Endothelial cell of umbilical vein (primary cell): ENCODE measurements around the gene ZFHX2. TPM values are rescaled to one million over a fixed set of nuclear protein-coding genes. Genes with fewer than 3 reads are reported as not detected.

ENCODE experiments used
- BruUV-seq: library from RNA; stranded (reverse); fragments of 400-500 nt; replicated peaks from 2 replicates; lab custom pipeline; 2021; lab: Mats Ljungman, UMichigan
- CTCF ChIA-PET: fragments of 300-600, 350-600 bp; sonication (Branson Sonifier 250); formaldehyde crosslinking; loops from one replicate; lab custom pipeline; 2021; ENCODE audit warnings: antibody characterized with exemption, inconsistent platforms; lab: Charles Lee
- POLR2A ChIA-PET: fragments of 300-600, 350-600 bp; sonication (Branson Sonifier 250); formaldehyde crosslinking; loops from one replicate; lab custom pipeline; 2021; ENCODE audit warnings: antibody characterized with exemption, inconsistent platforms; lab: Charles Lee
- DNase-seq: peaks from one replicate; pipeline ENCODE4 v3.0.0-alpha.2; 2011; ENCODE audit warnings: low read depth, low spot score
- FAIRE-seq: peaks from 2 replicates; lab custom pipeline; 2011; peaks lifted over from hg19 to GRCh38; lab: Jason Lieb, UNC
- H2AFZ ChIP-seq: 2 replicates; pipeline ENCODE4 v1.6.0; 2012; ENCODE audit warnings: low read depth, low read length, control low read depth, inconsistent platforms
- H3K27ac ChIP-seq: 2 replicates; pipeline ENCODE4 v1.5.1; 2011; ENCODE audit warnings: low read depth, mild to moderate bottlenecking, control low read depth, low read length, moderate library complexity; ENCODE audit not compliant: insufficient read depth
- H3K27me3 ChIP-seq, 2 experiments: 2 replicates each; pipeline versions ENCODE4 v1.6.0 to v1.6.1; 2011; ENCODE audit warnings: low read length in 2 of 2, mixed read lengths in 1 of 2; ENCODE audit not compliant: control insufficient read depth in 2 of 2, insufficient read depth in 2 of 2
- H3K36me3 ChIP-seq, 2 experiments: 2 replicates in 1 of 2; 3 replicates in 1 of 2; pipeline ENCODE4 v1.5.1; 2011; ENCODE audit warnings: low read length in 2 of 2, mild to moderate bottlenecking in 1 of 2, moderate library complexity in 1 of 2; ENCODE audit not compliant: control insufficient read depth in 2 of 2, insufficient read depth in 2 of 2; ENCODE audit errors: extremely low read depth in 1 of 2
- H3K4me1 ChIP-seq: 3 replicates; pipeline ENCODE4 v1.5.1; 2011; ENCODE audit warnings: mild to moderate bottlenecking, low read length; ENCODE audit not compliant: control insufficient read depth, insufficient read depth; ENCODE audit errors: extremely low read depth
- H3K4me2 ChIP-seq: 2 replicates; pipeline ENCODE4 v1.6.1; 2011; ENCODE audit warnings: low read length, control low read depth, mixed read lengths; ENCODE audit not compliant: insufficient read depth
- H3K4me3 ChIP-seq, 3 experiments: fragments of 200-600 bp in 1 of 3; sonication (generic), shearing (Covaris generic) in 1 of 3; replicated peaks in 1 of 3; 2 replicates each; pipeline ENCODE4 v1.5.1; 2011 to 2016; ENCODE audit warnings: control low read depth in 3 of 3, low read length in 3 of 3, mild to moderate bottlenecking in 2 of 3, inconsistent platforms in 1 of 3, low read depth in 1 of 3, moderate library complexity in 1 of 3; ENCODE audit not compliant: insufficient read depth in 1 of 3
- H3K79me2 ChIP-seq: 2 replicates; pipeline ENCODE4 v1.6.0; 2012; ENCODE audit warnings: low read length, inconsistent platforms; ENCODE audit not compliant: control insufficient read depth, insufficient read depth
- H3K9ac ChIP-seq: replicated peaks from 2 replicates; pipeline ENCODE3; 2011; ENCODE audit warnings: low read length, control low read depth; ENCODE audit not compliant: insufficient read depth; ENCODE audit errors: extremely low read depth
- H3K9me1 ChIP-seq: replicated peaks from 3 replicates; pipeline ENCODE4 v1.6.0; 2011; ENCODE audit warnings: mild to moderate bottlenecking, low read length; ENCODE audit not compliant: control insufficient read depth, insufficient read depth; ENCODE audit errors: extremely low read depth
- H3K9me3 ChIP-seq: replicated peaks from 2 replicates; pipeline ENCODE4 v1.5.1; 2012; ENCODE audit warnings: low read length, inconsistent platforms; ENCODE audit not compliant: control insufficient read depth, insufficient read depth
- H4K20me1 ChIP-seq: replicated peaks from 2 replicates; pipeline ENCODE3; 2011; ENCODE audit warnings: mild to moderate bottlenecking, low read length; ENCODE audit not compliant: control insufficient read depth, insufficient read depth; ENCODE audit errors: extremely low read depth
- EZH2 ChIP-seq: IDR thresholded peaks from 2 replicates; pipeline ENCODE4 v1.6.1; 2012; ENCODE audit warnings: borderline replicate concordance, low read depth, mild to moderate bottlenecking, moderate library complexity, low read length, inconsistent platforms; ENCODE audit not compliant: severe bottlenecking
- FOS ChIP-seq: IDR thresholded peaks from 2 replicates; pipeline ENCODE4 v1.6.1; 2011; ENCODE audit warnings: mild to moderate bottlenecking, low read length, moderate library complexity, borderline replicate concordance; ENCODE audit not compliant: insufficient read depth
- GATA2 ChIP-seq: IDR thresholded peaks from 2 replicates; pipeline ENCODE4 v1.7.0; 2011; ENCODE audit warnings: low read depth, mild to moderate bottlenecking, moderate library complexity, mixed read lengths, low read length; ENCODE audit not compliant: insufficient read length, insufficient read depth
- JUN ChIP-seq: IDR thresholded peaks from 2 replicates; pipeline ENCODE4 v1.6.1; 2011; ENCODE audit warnings: borderline replicate concordance, low read depth; ENCODE audit not compliant: insufficient read length, insufficient read depth
- MYC ChIP-seq: IDR thresholded peaks from one replicate; pipeline ENCODE4 v1.6.1; 2011; ENCODE audit warnings: mild to moderate bottlenecking, low read depth, low read length
- POLR2A ChIP-seq: IDR thresholded peaks from 2 replicates; pipeline ENCODE4 v1.6.1; 2012; ENCODE audit warnings: low read depth, mild to moderate bottlenecking, control low read depth, low read length
- POLR2AphosphoS5 ChIP-seq: IDR thresholded peaks from 2 replicates; pipeline ENCODE4 v1.6.1; 2012; ENCODE audit warnings: low read depth, mild to moderate bottlenecking, control low read depth, low read length, moderate library complexity; ENCODE audit not compliant: insufficient read depth
- dilution Hi-C: fragments of 300-500 bp; cut with MboI; formaldehyde crosslinking; loops from one replicate; pipeline ENCODE4 v1.15.0; 2019; ENCODE audit warnings: low sequenced_read_pairs; ENCODE audit not compliant: extremely low pct_ligation_motif_present
- intact Hi-C: fragments of 100-400 bp; cut with micrococcal nuclease; formaldehyde crosslinking; loops from one replicate; pipeline ENCODE4 v1.10.0; 2022
- polyA plus RNA-seq, 4 experiments: library from polyadenylated mRNA; depleted of rRNA in 3 of 4; stranded (reverse) in 3 of 4; unstranded in 1 of 4; fragments of >200 nt; gene quantifications; 2 replicates each; pipeline versions ENCODE4 v1.2.1 to v1.2.3, GENCODE V29; 2011 to 2012; ENCODE audit warnings: missing spikeins in 1 of 4
- total RNA-seq: library from RNA; stranded (reverse); gene quantifications from 2 replicates; pipeline ENCODE4 v1.2.3, GENCODE V29; 2021
- TF ChIP-seq, protein P1 (sequence below), 2 donors: IDR thresholded peaks; 1 replicate in 1 of 2; 2 replicates in 1 of 2; pipeline ENCODE4 v1.5.1; 2011; ENCODE audit warnings: low read length in 2 of 2, mild to moderate bottlenecking in 2 of 2, moderate library complexity in 2 of 2, control low read depth in 1 of 2, inconsistent platforms in 1 of 2, low read depth in 1 of 2; ENCODE audit not compliant: insufficient read depth in 1 of 2; ENCODE audit errors: extremely low read depth in 1 of 2
- TF ChIP-seq, protein P2 (sequence below): IDR thresholded peaks from 2 replicates; pipeline ENCODE4 v1.6.1; 2011; ENCODE audit not compliant: insufficient read depth, insufficient read length

ZFHX2 gene
- total and polyA plus RNA-seq, 2 donors (not counting 3 experiments of a cell fraction or from before 2014, with no cell fraction given): 0.25 to 2.3 TPM

DNA sequence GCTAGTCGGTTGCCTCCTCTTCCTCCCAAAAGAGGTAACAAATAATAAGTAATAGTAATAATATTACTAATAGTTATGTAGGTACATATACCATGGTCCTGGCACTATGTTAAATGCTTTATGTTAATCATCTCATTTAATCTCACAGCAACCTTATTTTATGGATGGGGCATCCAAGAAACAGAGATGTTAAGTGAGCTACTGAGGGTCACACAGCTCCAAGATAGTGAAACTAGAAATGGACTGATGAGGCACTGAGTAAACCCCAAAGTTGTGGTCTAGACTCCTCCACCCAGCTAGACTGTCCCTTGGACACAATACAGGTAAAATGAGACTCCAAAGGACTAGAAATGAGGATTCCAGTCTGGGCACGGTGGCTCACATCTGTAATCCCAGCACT lies 15.1 kb downstream of the ZFHX2 start:
- Histone ChIP-seq H3K9me1 (no peaks in the 10 kb centered on the region), H3K9me3 (no peaks in the 10 kb centered on the region), H3K27ac (no peak overlapping the region), H3K4me3 (no peak overlapping the region), H3K9ac (no peak overlapping the region), H3K4me2 (no peak overlapping the region), H3K79me2 (no peaks in the 10 kb centered on the region), H3K36me3 (no peaks in the 10 kb centered on the region), H3K27me3 (no peaks in the 10 kb centered on the region), H3K4me1 (no peaks in the 10 kb centered on the region), H2AFZ (no peak overlapping the region), H4K20me1 (no peaks in the 10 kb centered on the region)
- intact Hi-C loops: no loop called here
- no peak for TF ChIP-seq POLR2A
- no peak for TF ChIP-seq JUN
- TF ChIP-seq, protein P1, sequence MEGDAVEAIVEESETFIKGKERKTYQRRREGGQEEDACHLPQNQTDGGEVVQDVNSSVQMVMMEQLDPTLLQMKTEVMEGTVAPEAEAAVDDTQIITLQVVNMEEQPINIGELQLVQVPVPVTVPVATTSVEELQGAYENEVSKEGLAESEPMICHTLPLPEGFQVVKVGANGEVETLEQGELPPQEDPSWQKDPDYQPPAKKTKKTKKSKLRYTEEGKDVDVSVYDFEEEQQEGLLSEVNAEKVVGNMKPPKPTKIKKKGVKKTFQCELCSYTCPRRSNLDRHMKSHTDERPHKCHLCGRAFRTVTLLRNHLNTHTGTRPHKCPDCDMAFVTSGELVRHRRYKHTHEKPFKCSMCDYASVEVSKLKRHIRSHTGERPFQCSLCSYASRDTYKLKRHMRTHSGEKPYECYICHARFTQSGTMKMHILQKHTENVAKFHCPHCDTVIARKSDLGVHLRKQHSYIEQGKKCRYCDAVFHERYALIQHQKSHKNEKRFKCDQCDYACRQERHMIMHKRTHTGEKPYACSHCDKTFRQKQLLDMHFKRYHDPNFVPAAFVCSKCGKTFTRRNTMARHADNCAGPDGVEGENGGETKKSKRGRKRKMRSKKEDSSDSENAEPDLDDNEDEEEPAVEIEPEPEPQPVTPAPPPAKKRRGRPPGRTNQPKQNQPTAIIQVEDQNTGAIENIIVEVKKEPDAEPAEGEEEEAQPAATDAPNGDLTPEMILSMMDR (IDR thresholded peaks at IDR 0.05; ENCODE audit: extremely low read depth in 1 of 2, insufficient read depth in 1 of 2, low read depth in 1 of 2, low read length in 2 of 2): no peak
- TF ChIP-seq, protein P2, sequence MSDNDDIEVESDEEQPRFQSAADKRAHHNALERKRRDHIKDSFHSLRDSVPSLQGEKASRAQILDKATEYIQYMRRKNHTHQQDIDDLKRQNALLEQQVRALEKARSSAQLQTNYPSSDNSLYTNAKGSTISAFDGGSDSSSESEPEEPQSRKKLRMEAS: no peak
- ChIA-PET CTCF (interaction anchor here (0.7 kb wide), 1 partner anchor 23 kb away, joined by 3 read pairs; no protein-coding TSS in a partner anchor), POLR2A (no interaction called here)
- DNase-seq (no peak), FAIRE-seq (no peak)
- BruUV-seq: no TSS peak
- dilution Hi-C loops: no loop called here

DNA sequence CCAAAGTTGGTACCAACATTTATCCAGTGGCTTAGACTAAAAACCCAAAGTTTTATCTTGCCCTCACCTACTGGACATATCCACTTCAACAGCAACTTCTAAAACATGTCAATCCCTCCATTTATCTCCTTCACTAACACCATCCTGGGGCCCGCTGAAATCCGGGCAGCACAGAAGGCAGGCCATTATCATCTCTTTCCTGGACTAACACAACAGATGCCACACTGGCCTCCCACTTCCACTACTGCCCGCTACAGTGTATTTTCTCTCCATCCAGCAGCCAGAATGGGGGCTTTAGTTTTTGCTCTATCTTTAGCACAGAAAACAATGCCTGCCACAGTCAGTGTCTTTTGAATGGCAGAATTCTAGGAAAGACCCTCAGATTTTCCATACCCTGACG lies 15.6 kb downstream of the ZFHX2 start:
- H3K9ac ChIP-seq: no peak overlapping the region
- H3K4me3 ChIP-seq: no peak overlapping the region
- no peaks in the 10 kb centered on the region for H3K27me3 ChIP-seq
- BruUV-seq: no TSS peak
- H3K27ac ChIP-seq: no peak overlapping the region
- ChIA-PET CTCF (no interaction called here), POLR2A (no interaction called here)
- H3K79me2 ChIP-seq: no peaks in the 10 kb centered on the region
- no peak for TF ChIP-seq EZH2
- no peak for TF ChIP-seq POLR2A
- TF ChIP-seq, protein P1 (IDR thresholded peaks at IDR 0.05; ENCODE audit: extremely low read depth in 1 of 2, insufficient read depth in 1 of 2, low read depth in 1 of 2, low read length in 2 of 2): no peak
- TF ChIP-seq FOS: no peak
- TF ChIP-seq, protein P2: no peak
- no peak for TF ChIP-seq POLR2AphosphoS5
- no peak for TF ChIP-seq JUN
- no peak for TF ChIP-seq MYC
- TF ChIP-seq GATA2: no peak
- H4K20me1 ChIP-seq: no peaks in the 10 kb centered on the region
- H3K4me2 ChIP-seq: no peak overlapping the region
- H3K9me1 ChIP-seq: no peaks in the 10 kb centered on the region
- FAIRE-seq (no peak), DNase-seq (no peak)
- no peaks in the 10 kb centered on the region for H3K9me3 ChIP-seq
- H2AFZ ChIP-seq: no peak overlapping the region
- H3K4me1 ChIP-seq: no peaks in the 10 kb centered on the region
- intact Hi-C loops (no loop called here), dilution Hi-C loops (no loop called here)
- no peaks in the 10 kb centered on the region for H3K36me3 ChIP-seq
